H1 (cell line): ENCODE data around the gene ZNF281. TPM values are rescaled to one million over a fixed set of nuclear protein-coding genes. Genes with fewer than 3 reads are reported as not detected.

Experiments used
- CTCF ChIA-PET: fragments of 300-600 bp; sonication (Branson Sonifier 250); formaldehyde crosslinking; loops from one replicate; lab custom pipeline; 2021; ENCODE audit not compliant: partially characterized antibody; lab: Charles Lee
- POLR2A ChIA-PET: fragments of 300-600 bp; sonication (Branson Sonifier 250); formaldehyde crosslinking; loops from one replicate; lab custom pipeline; 2021; ENCODE audit warnings: inconsistent platforms; ENCODE audit not compliant: partially characterized antibody; lab: Charles Lee
- DNase-seq, 2 experiments: peaks; one replicate each; pipeline versions ENCODE4 v3.0.0 to v3.0.0-alpha.2; 2010 to 2022; ENCODE audit warnings: low spot score in 2 of 2, low read depth in 1 of 2, mixed read lengths in 1 of 2
- FAIRE-seq: peaks from 2 replicates; lab custom pipeline; 2011; peaks lifted over from hg19 to GRCh38; lab: Jason Lieb, UNC
- H2AFZ ChIP-seq: 2 replicates; pipeline ENCODE4 v1.8.1; 2012; ENCODE audit warnings: low read length, inconsistent platforms
- H2AK5ac ChIP-seq: 2 replicates; pipeline ENCODE4 v1.6.1; 2013; ENCODE audit warnings: low read depth, low read length
- H2BK120ac ChIP-seq: replicated peaks from 2 replicates; pipeline ENCODE3; 2013; ENCODE audit warnings: low read depth, low read length, inconsistent platforms
- H2BK12ac ChIP-seq: 2 replicates; pipeline ENCODE4 v1.6.1; 2013; ENCODE audit warnings: low read depth, low read length
- H2BK15ac ChIP-seq: 2 replicates; pipeline ENCODE4 v1.6.1; 2013; ENCODE audit warnings: low read length
- H2BK20ac ChIP-seq: 2 replicates; pipeline ENCODE4 v1.6.1; 2013; ENCODE audit warnings: low read length
- H2BK5ac ChIP-seq: 2 replicates; pipeline ENCODE4 v1.6.1; 2013; ENCODE audit warnings: low read depth, low read length
- H3K14ac ChIP-seq: 2 replicates; pipeline ENCODE4 v1.6.1; 2013; ENCODE audit warnings: inconsistent platforms; ENCODE audit not compliant: insufficient read length
- H3K18ac ChIP-seq: 2 replicates; pipeline ENCODE4 v1.6.1; 2013; ENCODE audit warnings: low read length; ENCODE audit errors: extremely low read depth
- H3K23ac ChIP-seq: 2 replicates; pipeline ENCODE4 v1.6.1; 2013; ENCODE audit warnings: inconsistent platforms; ENCODE audit not compliant: insufficient read length
- H3K23me2 ChIP-seq: 2 replicates; pipeline ENCODE4 v1.6.1; 2013; ENCODE audit warnings: low read depth, low read length
- H3K27ac ChIP-seq: 2 replicates; pipeline ENCODE4 v1.6.1; 2011; ENCODE audit warnings: low read depth, low read length, inconsistent platforms
- H3K27me3 ChIP-seq, 4 experiments: replicated peaks in 1 of 4; 1 replicate in 1 of 4; 2 replicates in 3 of 4; pipeline versions ENCODE4 v1.6.1 to v1.8.1; 2011 to 2013; ENCODE audit warnings: low read length in 3 of 4, mild to moderate bottlenecking in 3 of 4, inconsistent platforms in 2 of 4, mixed read lengths in 2 of 4, moderate library complexity in 1 of 4; ENCODE audit not compliant: control insufficient read depth in 3 of 4, insufficient read depth in 3 of 4; ENCODE audit errors: extremely low read depth in 1 of 4
- H3K36me3 ChIP-seq, 4 experiments: 2 replicates each; pipeline versions ENCODE4 v1.6.1 to v1.8.1; 2011 to 2013; ENCODE audit warnings: mild to moderate bottlenecking in 4 of 4, low read length in 3 of 4, moderate library complexity in 2 of 4, control low read depth in 1 of 4, inconsistent platforms in 1 of 4; ENCODE audit not compliant: insufficient read depth in 4 of 4, control insufficient read depth in 2 of 4
- H3K4ac ChIP-seq: replicated peaks from 2 replicates; pipeline ENCODE3; 2013; ENCODE audit warnings: low read length, low read depth, mixed read lengths, inconsistent platforms; ENCODE audit not compliant: insufficient read length
- H3K4me1 ChIP-seq, 4 experiments: replicated peaks in 1 of 4; 1 replicate in 1 of 4; 2 replicates in 3 of 4; pipeline versions ENCODE4 v1.6.1 to v1.8.1; 2011 to 2013; ENCODE audit warnings: low read length in 3 of 4, inconsistent platforms in 2 of 4, mixed read lengths in 1 of 4; ENCODE audit not compliant: insufficient read depth in 4 of 4, control insufficient read depth in 3 of 4
- H3K4me2 ChIP-seq, 2 experiments: 2 replicates each; pipeline versions ENCODE4 v1.6.1 to v1.8.1; 2011 to 2013; ENCODE audit warnings: low read depth in 2 of 2, low read length in 2 of 2, control low read depth in 1 of 2, inconsistent platforms in 1 of 2, mild to moderate bottlenecking in 1 of 2; ENCODE audit not compliant: insufficient read depth in 1 of 2
- H3K4me3 ChIP-seq, 4 experiments: fragments of 200-600, 300-600 bp in 1 of 4; sonication (generic), shearing (Covaris generic), sonication (Bioruptor Twin) in 1 of 4; 2 replicates each; pipeline versions ENCODE4 v1.5.1 to v1.8.1; 2011 to 2016; ENCODE audit warnings: low read length in 4 of 4, low read depth in 3 of 4, control low read depth in 2 of 4, inconsistent platforms in 2 of 4, mild to moderate bottlenecking in 2 of 4, mixed read lengths in 1 of 4, moderate library complexity in 1 of 4; ENCODE audit not compliant: insufficient read depth in 2 of 4; ENCODE audit errors: extremely low read depth in 1 of 4
- H3K56ac ChIP-seq: replicated peaks from 2 replicates; pipeline ENCODE3; 2013; ENCODE audit warnings: low read depth, mild to moderate bottlenecking, mixed read lengths, low read length, inconsistent platforms; ENCODE audit not compliant: insufficient read length
- H3K79me1 ChIP-seq: 2 replicates; pipeline ENCODE4 v1.6.1; 2013; ENCODE audit warnings: low read depth, low read length, control low read depth
- H3K79me2 ChIP-seq, 2 experiments: 2 replicates each; pipeline versions ENCODE4 v1.6.1 to v1.8.1; 2012 to 2013; ENCODE audit warnings: low read length in 2 of 2, mild to moderate bottlenecking in 2 of 2, inconsistent platforms in 1 of 2; ENCODE audit not compliant: insufficient read depth in 2 of 2, control insufficient read depth in 1 of 2
- H3K9ac ChIP-seq, 4 experiments: replicated peaks in 1 of 4; 1 replicate in 1 of 4; 2 replicates in 3 of 4; pipeline versions ENCODE4 v1.6.1 to v1.8.1; 2011 to 2013; ENCODE audit warnings: low read depth in 3 of 4, low read length in 3 of 4, control low read depth in 2 of 4, mild to moderate bottlenecking in 2 of 4, moderate library complexity in 2 of 4, inconsistent platforms in 1 of 4; ENCODE audit errors: extremely low read depth in 1 of 4
- H3K9me3 ChIP-seq, 2 experiments: 2 replicates each; pipeline versions ENCODE4 v1.6.1 to v1.8.1; 2012 to 2013; ENCODE audit warnings: mild to moderate bottlenecking in 2 of 2, moderate library complexity in 2 of 2, control low read depth in 1 of 2, inconsistent platforms in 1 of 2, low read depth in 1 of 2, low read length in 1 of 2, mixed read lengths in 1 of 2; ENCODE audit not compliant: insufficient read depth in 2 of 2
- H4K20me1 ChIP-seq, 2 experiments: replicated peaks in 1 of 2; 2 replicates each; pipeline versions ENCODE3 to v1.8.1; 2011 to 2013; ENCODE audit warnings: inconsistent platforms in 2 of 2, low read length in 2 of 2, mild to moderate bottlenecking in 1 of 2; ENCODE audit not compliant: insufficient read depth in 2 of 2, control insufficient read depth in 1 of 2
- H4K5ac ChIP-seq: 2 replicates; pipeline ENCODE4 v1.6.1; 2013; ENCODE audit warnings: low read length, low read depth, mixed read lengths, inconsistent platforms; ENCODE audit not compliant: insufficient read length
- H4K8ac ChIP-seq: 2 replicates; pipeline ENCODE4 v1.8.0; 2013; ENCODE audit warnings: mild to moderate bottlenecking, moderate library complexity, low read length, inconsistent platforms; ENCODE audit not compliant: insufficient read depth; ENCODE audit errors: extremely low read depth
- H4K91ac ChIP-seq: replicated peaks from 2 replicates; pipeline ENCODE3; 2013; ENCODE audit warnings: low read length, mixed read lengths, inconsistent platforms; ENCODE audit not compliant: insufficient read length
- CTBP2 ChIP-seq: IDR thresholded peaks from 2 replicates; pipeline ENCODE4 v1.7.0; 2011; ENCODE audit warnings: borderline replicate concordance, mild to moderate bottlenecking, moderate library complexity, mixed read lengths, low read length; ENCODE audit not compliant: insufficient read depth, insufficient read length
- HDAC2 ChIP-seq, 2 experiments: fragments of 300-600 bp in 1 of 2; sonication (generic) in 1 of 2; IDR thresholded peaks; 2 replicates each; pipeline ENCODE4 v1.6.1; 2011 to 2012; ENCODE audit warnings: low read depth in 2 of 2, low read length in 2 of 2, mild to moderate bottlenecking in 2 of 2, moderate library complexity in 2 of 2, borderline replicate concordance in 1 of 2, inconsistent platforms in 1 of 2
- JUND ChIP-seq: IDR thresholded peaks from 2 replicates; pipeline ENCODE4 v1.6.1; 2011; ENCODE audit warnings: mild to moderate bottlenecking, improper control_type of control experiment, low read length
- RBBP5 ChIP-seq: IDR thresholded peaks from 2 replicates; pipeline ENCODE4 v1.7.1; 2012; ENCODE audit warnings: low read depth, mild to moderate bottlenecking, inconsistent platforms, low read length, moderate library complexity, borderline replicate concordance
- WGBS, 2 experiments: shearing (Covaris generic) in 1 of 2; methylation state at CpG; one replicate each; pipeline versions ENCODE4 v1.1.6 to v1.1.7; 2013 to 2015; ENCODE audit warnings: low lambda C conversion rate in 2 of 2, mixed read lengths in 2 of 2, inconsistent platforms in 1 of 2, low coverage in 1 of 2, missing lambda C conversion rate in 1 of 2; ENCODE audit not compliant: insufficient replicate concordance in 2 of 2, insufficient coverage in 1 of 2, insufficient read length in 1 of 2; ENCODE audit errors: extremely low coverage in 1 of 2, missing lambda C conversion rate in 1 of 2; 5-methylcytosine and 5-hydroxymethylcytosine counted together
- polyA plus RNA-seq, 7 experiments: library from polyadenylated mRNA; depleted of rRNA in 3 of 7; stranded (reverse) in 5 of 7; unstranded in 2 of 7; fragments of >200 nt in 5 of 7; fragments of 200-250 nt in 2 of 7; gene quantifications; 1 replicate in 5 of 7; 2 replicates in 1 of 7; 4 replicates in 1 of 7; pipeline versions ENCODE4 v1.2.1 to v1.2.3, GENCODE V29; 2011 to 2013; ENCODE audit warnings: missing spikeins in 2 of 7, mixed read lengths in 2 of 7
- total RNA-seq: library from RNA; stranded (reverse); fragmentation: NEBNext Ultra II Directional; extraction: Animal tissue kit (Norgen Biotek cat#: 25700); gene quantifications from 2 replicates; pipeline ENCODE4 v1.2.1, GENCODE V29; 2021

Gene ZNF281
- total and polyA plus RNA-seq, 2 of the 8 experiments (the other 6 are each of a cell fraction or from before 2014, with no cell fraction given): 19.5 to 61.4 TPM

GRCh38 chr1:200380589-200381021 is 29.2 kb downstream of the ZNF281 start:
- Histone ChIP-seq H3K4ac (no peak overlapping the region), H3K9me3 (no peaks in the 10 kb centered on the region), H3K23ac (no peak overlapping the region), H2BK20ac (no peak overlapping the region), H3K4me2 (no peak overlapping the region), H3K56ac (no peak overlapping the region), H3K18ac (no peak overlapping the region), H4K20me1 (no peaks in the 10 kb centered on the region)
- no peak for FAIRE-seq
- TF ChIP-seq RBBP5: no peak
- no peak for TF ChIP-seq HDAC2 (IDR thresholded peaks at IDR 0.05; ENCODE audit: borderline replicate concordance in 1 of 2, low read depth in 2 of 2, low read length in 2 of 2)
- TF ChIP-seq CTBP2: no peak
- TF ChIP-seq JUND: no peak
- TF ChIP-seq, all 59 proteins: peak for 0
- no peak overlapping the region for H3K4me3 ChIP-seq
- no peaks in the 10 kb centered on the region for H3K79me1 ChIP-seq
- H3K14ac ChIP-seq: no peak overlapping the region
- H4K8ac ChIP-seq: no peak overlapping the region
- no peak overlapping the region for H2BK5ac ChIP-seq
- ChIA-PET POLR2A (interaction anchor here (0.8 to 1.5 kb wide), 2 partner anchors 24 to 103 kb away, joined by 3 to 4 read pairs; no protein-coding TSS in a partner anchor), CTCF (interaction anchor here (0.8 to 1.6 kb wide), 4 partner anchors 13 to 91 kb away, joined by 3 to 5 read pairs (median 4); no protein-coding TSS in a partner anchor)
- H3K9ac ChIP-seq: no peak overlapping the region
- no peaks in the 10 kb centered on the region for H3K23me2 ChIP-seq
- H2BK15ac ChIP-seq: peak overlapping the region; percentile 4; the same call in 1 of the 2 replicates
- H3K27ac ChIP-seq: no peak overlapping the region
- H3K4me1 ChIP-seq: peaks cover 0 to 3% (median 1%) of the 10 kb centered on the region in 4 experiments; a peak in 3 of 7 replicates
- WGBS, 2 experiments: 93% methylated on average over 1 of the region's 1 CpG; no CpG with 5 or more reads in 1 of the 2 experiments
- no peak overlapping the region for H4K5ac ChIP-seq
- no peak overlapping the region for H2BK12ac ChIP-seq
- peak overlapping the region; percentile 55 for H2BK120ac ChIP-seq
- DNase-seq: no peak
- no peak overlapping the region; the same call in 1 of the 2 replicates for H2AFZ ChIP-seq
- H3K79me2 ChIP-seq: no peaks in the 10 kb centered on the region
- H3K36me3 ChIP-seq: no peaks in the 10 kb centered on the region
- no peak overlapping the region; the same call in 1 of the 2 replicates for H2AK5ac ChIP-seq
- H4K91ac ChIP-seq: no peak overlapping the region
- H3K27me3 ChIP-seq: no peaks in the 10 kb centered on the region
